ENCODE results near the gene LYL1. TPM values are rescaled to one million over a fixed set of nuclear protein-coding genes. Genes with fewer than 3 reads are reported as not detected.
A peak's percentile ranks its signal among the peaks of the same experiment; 100 is the strongest.

Gene LYL1
- total RNA-seq, 1 experiment from 2014 or later: 0.23 TPM

GRCh38 chr19:13095393-13095784 is 7.3 kb downstream of the LYL1 start:
- H3K4me3 ChIP-seq (ENCODE audit: low read depth in 2 of 2, low read length in 2 of 2): no peak overlapping the region
- ChIA-PET CTCF (interaction anchor here (0.6 to 0.8 kb wide), 4 partner anchors 118 to 1058 kb away, joined by 3 to 9 read pairs (median 5); partner anchors contain the start of gene GCDH), POLR2A (interaction anchor here (0.6 kb wide), 1 partner anchor 16 kb away, joined by 8 read pairs; no protein-coding TSS in a partner anchor)
- no peak for ATAC-seq
- H3K27me3 ChIP-seq (ENCODE audit: control insufficient read depth, insufficient read depth, low read length): no peaks in the 10 kb centered on the region
- no peak overlapping the region for H3K27ac ChIP-seq (ENCODE audit: low read length)
- no peaks in the 10 kb centered on the region; the same call in 1 of the 2 replicates for H3K36me3 ChIP-seq (ENCODE audit: control insufficient read depth, insufficient read depth, low read length)
- no TSS peak for BruUV-seq (replicated peaks)
- in situ Hi-C loops (cut with HindIII; ENCODE audit: low pct_unique_long_range_greater_than_20kb, low sequenced_read_pairs): no loop called here
- TF ChIP-seq CTCF (IDR thresholded peaks at IDR 0.05): no peak
- no peak for TF ChIP-seq REST (IDR thresholded peaks at IDR 0.05; ENCODE audit: insufficient read depth in 1 of 2, low read depth in 2 of 2, low read length in 1 of 2)
- TF ChIP-seq POLR2AphosphoS5 (IDR thresholded peaks at IDR 0.05; ENCODE audit: low read depth, low read length): no peak
- no peak for TF ChIP-seq TCF7L2 (IDR thresholded peaks at IDR 0.05; ENCODE audit: low read depth, low read length)
- H3K4me1 ChIP-seq (ENCODE audit: control insufficient read depth, insufficient read depth, low read length): peaks cover 53% of the 10 kb centered on the region
- H3K9me3 ChIP-seq (ENCODE audit: control insufficient read depth, insufficient read depth, low read depth, low read length): no peaks in the 10 kb centered on the region
- intact Hi-C loops (cut with micrococcal nuclease; ENCODE audit: unreplicated experiment): loop anchor here (10.0 kb wide), 1 partner anchor 61 kb away; no protein-coding TSS in a partner anchor
- DNase-seq (ENCODE audit: low read depth, low spot score): no peak

GRCh38 chr19:13094771-13095392 is 7.8 kb downstream of the LYL1 start:
- Histone ChIP-seq H3K27ac (ENCODE audit: low read length) (no peak overlapping the region), H3K4me1 (ENCODE audit: control insufficient read depth, insufficient read depth, low read length) (peaks cover 53% of the 10 kb centered on the region), H3K4me3 (ENCODE audit: low read depth in 2 of 2, low read length in 2 of 2) (no peak overlapping the region), H3K9me3 (ENCODE audit: control insufficient read depth, insufficient read depth, low read depth, low read length) (no peaks in the 10 kb centered on the region), H3K27me3 (ENCODE audit: control insufficient read depth, insufficient read depth, low read length) (no peaks in the 10 kb centered on the region), H3K36me3 (ENCODE audit: control insufficient read depth, insufficient read depth, low read length) (no peaks in the 10 kb centered on the region; the same call in 1 of the 2 replicates)
- no peak for TF ChIP-seq TCF7L2 (IDR thresholded peaks at IDR 0.05; ENCODE audit: low read depth, low read length)
- no peak for TF ChIP-seq SIN3A (IDR thresholded peaks at IDR 0.05; ENCODE audit: borderline replicate concordance, insufficient read depth, low read depth, low read length)
- no peak for TF ChIP-seq REST (IDR thresholded peaks at IDR 0.05; ENCODE audit: insufficient read depth in 1 of 2, low read depth in 2 of 2, low read length in 1 of 2)
- TF ChIP-seq CTCF (IDR thresholded peaks at IDR 0.05): no peak
- TF ChIP-seq POLR2AphosphoS5 (IDR thresholded peaks at IDR 0.05; ENCODE audit: low read depth, low read length): no peak
- in situ Hi-C loops (cut with HindIII; ENCODE audit: low pct_unique_long_range_greater_than_20kb, low sequenced_read_pairs) (no loop called here), intact Hi-C loops (cut with micrococcal nuclease; ENCODE audit: unreplicated experiment) (loop anchor here (5.0 to 10.0 kb wide), 2 partner anchors 60 to 118 kb away; no protein-coding TSS in a partner anchor)
- ChIA-PET CTCF (interaction anchor here (0.6 to 1.2 kb wide), 5 partner anchors 34 to 204 kb away, joined by 3 to 8 read pairs (median 7); partner anchors contain the start of gene GCDH), POLR2A (interaction anchor here (0.5 kb wide), 1 partner anchor 123 kb away, joined by 4 read pairs; no protein-coding TSS in a partner anchor)
- DNase-seq (ENCODE audit: low read depth, low spot score) (no peak), ATAC-seq (no peak)
- BruUV-seq (replicated peaks): TSS peak; percentile 66
